SJSA1 (cell line): ENCODE measurements around the gene NIT1. TPM values are rescaled to one million over a fixed set of nuclear protein-coding genes. Genes with fewer than 3 reads are reported as not detected.

Experiments
- DNase-seq, 2 experiments: peaks; one replicate each; pipeline ENCODE4 v3.0.0-alpha.2; 2015 to 2020; ENCODE audit warnings: low spot score in 2 of 2, low read depth in 1 of 2
- H3K27ac ChIP-seq: fragments of 250-450 bp; sonication (Bioruptor Pico); 2 replicates; pipeline ENCODE4 v1.5.1; 2020; ENCODE audit warnings: mild to moderate bottlenecking, moderate library complexity
- H3K27me3 ChIP-seq: fragments of 250-450 bp; sonication (Bioruptor Pico); replicated peaks from 2 replicates; pipeline ENCODE4 v1.5.1; 2020; ENCODE audit warnings: mild to moderate bottlenecking, moderate library complexity
- H3K36me3 ChIP-seq: fragments of 250-450 bp; sonication (Bioruptor Pico); 2 replicates; pipeline ENCODE4 v1.5.1; 2020; ENCODE audit warnings: mild to moderate bottlenecking
- H3K4me1 ChIP-seq: fragments of 250-450 bp; sonication (Bioruptor Pico); replicated peaks from 2 replicates; pipeline ENCODE4 v1.6.1; 2021; ENCODE audit warnings: mild to moderate bottlenecking
- H3K4me3 ChIP-seq: fragments of 250-450 bp; sonication (Bioruptor Pico); 2 replicates; pipeline ENCODE4 v1.5.1; 2020; ENCODE audit warnings: mild to moderate bottlenecking
- H3K9me3 ChIP-seq: fragments of 250-450 bp; sonication (Bioruptor Pico); replicated peaks from 2 replicates; pipeline ENCODE4 v1.5.1; 2020; ENCODE audit warnings: mild to moderate bottlenecking
- total RNA-seq: library from RNA; depleted of rRNA; stranded (reverse); fragments of >200 nt; shearing (Covaris generic); gene quantifications from 2 replicates; pipeline ENCODE4 v1.2.3, GENCODE V29; 2014

The NIT1 gene
- total RNA-seq, 1 experiment from 2014 or later, result 19.6 TPM

GRCh38 chr1:161079436-161080110 lies 38.3 kb upstream of the NIT1 start:
- H3K4me1 ChIP-seq, result peaks cover 19% of the 10 kb centered on the region
- no peaks in the 10 kb centered on the region for H3K36me3 ChIP-seq
- no peak overlapping the region for H3K4me3 ChIP-seq
- H3K27ac ChIP-seq, result no peak overlapping the region
- H3K9me3 ChIP-seq, result no peaks in the 10 kb centered on the region
- no peak for DNase-seq
- H3K27me3 ChIP-seq, result no peaks in the 10 kb centered on the region

DNA sequence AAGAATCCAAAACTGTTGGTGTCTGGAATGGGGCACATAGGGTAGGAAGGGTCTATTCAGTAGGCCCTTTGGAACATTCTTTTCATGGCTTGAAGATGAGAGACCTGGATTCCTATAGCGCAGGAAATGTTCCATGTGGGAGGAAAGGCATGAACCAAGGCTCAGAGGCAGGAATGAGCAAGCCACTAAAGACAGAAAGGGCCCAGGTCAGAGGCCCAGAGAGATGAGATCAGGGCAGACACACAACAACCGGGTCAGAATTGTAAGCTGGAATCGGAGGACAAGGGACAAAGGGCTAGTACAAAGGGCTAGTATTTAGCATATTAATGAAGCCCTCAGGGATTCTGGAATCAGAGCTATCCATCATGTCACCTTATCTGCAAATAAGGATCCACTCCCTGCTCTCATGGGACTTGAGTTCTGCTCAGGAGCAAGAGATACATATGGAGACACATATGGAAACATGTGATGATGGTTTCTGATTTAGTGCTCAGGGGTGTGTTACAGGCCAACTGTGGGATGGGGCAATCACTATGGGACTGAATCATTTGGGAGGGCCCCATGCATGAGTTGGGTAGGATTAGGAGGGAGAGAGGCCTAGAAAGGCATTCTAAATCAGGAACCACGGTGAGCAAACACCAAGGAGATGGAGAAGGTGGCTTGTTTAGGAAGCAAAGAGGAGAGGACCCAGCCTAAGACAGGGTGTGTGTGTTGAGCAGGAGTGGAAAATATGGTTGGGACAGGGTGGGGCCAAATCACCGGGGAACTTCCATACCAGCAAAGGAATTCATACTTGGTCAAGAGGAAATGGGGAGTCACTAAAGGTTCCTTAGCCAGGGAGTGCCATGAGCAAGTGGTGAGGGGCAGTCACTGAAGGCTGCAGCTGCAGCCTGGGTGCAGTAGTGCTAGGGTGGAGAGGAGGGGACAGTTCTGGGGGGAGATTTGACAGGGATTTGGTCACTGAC lies 37.2 kb upstream of the NIT1 start:
- Histone ChIP-seq H3K27ac (no peak overlapping the region), H3K27me3 (no peaks in the 10 kb centered on the region), H3K4me3 (no peak overlapping the region), H3K36me3 (no peaks in the 10 kb centered on the region), H3K9me3 (no peaks in the 10 kb centered on the region), H3K4me1 (peaks cover 30% of the 10 kb centered on the region)
- DNase-seq, result no peak

DNA sequence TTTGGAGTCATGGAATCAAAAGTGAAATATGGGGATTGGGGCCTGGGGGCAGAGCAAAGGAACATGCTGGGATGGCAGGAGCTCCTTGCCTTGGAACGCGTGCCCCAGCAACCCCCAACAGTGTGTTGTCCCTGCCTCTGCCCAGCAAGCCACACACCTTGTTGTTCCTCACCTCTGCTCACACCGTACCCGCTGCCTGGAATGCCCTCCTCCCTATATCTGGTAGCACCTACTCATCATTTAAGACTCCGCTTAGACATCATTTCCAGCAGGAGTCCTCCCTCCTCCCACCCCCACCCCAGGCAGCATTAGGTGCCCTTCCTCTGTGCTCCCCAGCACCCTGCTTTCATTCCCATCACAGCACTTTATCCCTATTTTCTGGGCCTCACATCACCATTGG lies 36.4 kb upstream of the NIT1 start:
- Histone ChIP-seq H3K4me3 (no peak overlapping the region), H3K27ac (no peak overlapping the region), H3K9me3 (no peaks in the 10 kb centered on the region), H3K27me3 (no peaks in the 10 kb centered on the region), H3K36me3 (no peaks in the 10 kb centered on the region), H3K4me1 (peaks cover 36% of the 10 kb centered on the region)
- DNase-seq, result no peak

DNA sequence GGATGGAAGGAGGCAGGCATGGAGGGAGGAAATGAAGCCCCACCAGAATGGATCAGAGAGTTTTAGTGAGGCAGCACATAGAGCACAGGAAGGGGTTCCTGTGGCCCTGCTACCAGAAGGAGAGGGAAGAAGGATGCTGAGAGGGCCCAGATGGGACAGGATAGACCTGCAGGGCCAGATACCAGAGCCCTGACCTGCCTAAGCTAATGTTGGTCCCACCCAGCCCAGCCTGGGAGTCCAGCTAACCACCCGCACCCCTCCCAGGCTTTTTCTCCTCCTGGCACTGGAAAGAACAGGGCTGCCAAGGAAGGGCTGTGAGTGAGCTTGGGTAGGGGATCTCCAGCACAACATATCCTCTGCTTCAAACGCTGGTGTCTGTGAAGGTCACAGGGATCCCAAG lies 35.4 kb upstream of the NIT1 start:
- H3K9me3 ChIP-seq, result no peaks in the 10 kb centered on the region
- H3K4me1 ChIP-seq, result peaks cover 36% of the 10 kb centered on the region
- H3K27ac ChIP-seq, result no peak overlapping the region
- H3K4me3 ChIP-seq, result no peak overlapping the region
- no peak for DNase-seq
- H3K27me3 ChIP-seq, result no peaks in the 10 kb centered on the region
- no peaks in the 10 kb centered on the region for H3K36me3 ChIP-seq

GRCh38 chr1:161082996-161083747 lies 34.7 kb upstream of the NIT1 start:
- H3K36me3 ChIP-seq, result no peaks in the 10 kb centered on the region
- H3K4me1 ChIP-seq, result peaks cover 36% of the 10 kb centered on the region
- H3K27me3 ChIP-seq, result no peaks in the 10 kb centered on the region
- no peaks in the 10 kb centered on the region for H3K9me3 ChIP-seq
- peak; percentile 76 to 91 for DNase-seq
- no peak overlapping the region for H3K4me3 ChIP-seq
- 0 out of 2 replicates have a peak overlapping the region, but pooled peaks have one; percentile 5 for H3K27ac ChIP-seq

DNA sequence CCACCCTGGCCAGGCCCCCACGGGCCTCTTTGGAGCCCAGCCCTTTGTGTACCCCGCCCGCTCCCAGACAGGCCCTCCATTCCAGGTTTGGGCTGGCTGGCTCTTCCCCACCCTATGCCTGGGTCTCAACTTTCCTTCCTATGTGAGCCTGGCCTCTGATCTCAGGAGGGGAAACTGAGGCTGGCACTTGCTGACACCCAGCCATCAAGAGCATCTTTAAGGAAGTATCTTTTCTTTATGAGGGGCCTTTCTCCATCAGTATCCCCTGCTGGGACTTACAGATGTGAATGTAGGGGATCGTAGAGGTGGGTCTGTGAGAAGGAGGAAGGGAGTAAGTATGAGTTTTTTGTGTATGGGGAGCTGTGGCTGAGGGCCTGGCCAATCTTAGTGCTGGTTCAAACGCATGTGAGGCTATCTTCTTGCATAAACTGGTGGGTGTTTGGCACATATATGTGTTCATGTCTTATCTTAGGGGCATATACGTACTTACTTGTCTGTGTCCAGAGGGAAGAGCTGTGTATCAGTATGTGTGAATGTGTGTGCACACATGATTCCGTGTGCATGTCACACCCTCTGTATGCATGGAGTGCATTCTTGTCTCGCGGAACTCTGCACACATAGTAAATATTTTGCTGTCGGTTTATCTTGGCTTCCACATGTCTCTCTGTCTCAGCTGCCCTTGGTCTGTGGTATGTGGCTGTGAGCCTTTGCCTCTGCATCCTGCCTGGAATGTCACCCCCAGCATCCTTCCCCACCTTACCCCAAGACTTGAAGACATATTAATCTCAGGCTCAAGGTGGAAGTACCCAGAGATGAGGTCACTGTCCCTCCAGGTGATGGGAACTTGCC lies 33.9 kb upstream of the NIT1 start:
- Histone ChIP-seq H3K27me3 (no peaks in the 10 kb centered on the region), H3K4me3 (no peak overlapping the region), H3K9me3 (no peaks in the 10 kb centered on the region), H3K27ac (no peak overlapping the region), H3K36me3 (no peaks in the 10 kb centered on the region), H3K4me1 (peaks cover 36% of the 10 kb centered on the region)
- DNase-seq, result no peak

DNA sequence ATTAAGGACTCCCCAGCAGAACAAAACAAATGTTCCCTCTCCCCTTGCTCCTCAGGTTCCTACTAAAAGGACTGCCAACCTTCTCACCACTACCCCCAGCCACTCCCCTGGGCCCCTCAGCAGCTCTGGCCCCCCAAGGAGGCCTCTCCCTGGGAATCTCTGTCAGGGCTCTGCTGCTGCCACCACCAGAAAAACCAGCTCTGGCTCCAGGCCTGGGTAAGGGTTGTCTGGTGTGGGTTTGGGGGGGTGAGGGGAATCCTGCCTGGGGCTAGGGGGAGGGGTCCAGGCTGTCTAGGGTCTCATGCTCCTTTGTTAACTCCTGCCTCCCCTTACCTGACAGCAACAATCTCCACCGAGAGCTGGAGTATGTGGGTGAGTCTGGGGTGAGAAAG lies 33.3 kb upstream of the NIT1 start:
- H3K4me1 ChIP-seq, result peaks cover 36% of the 10 kb centered on the region
- H3K4me3 ChIP-seq, result no peak overlapping the region
- no peak for DNase-seq
- no peaks in the 10 kb centered on the region for H3K9me3 ChIP-seq
- no peaks in the 10 kb centered on the region for H3K36me3 ChIP-seq
- H3K27ac ChIP-seq, result no peak overlapping the region
- H3K27me3 ChIP-seq, result no peaks in the 10 kb centered on the region

GRCh38 chr1:161085165-161085564 lies 32.7 kb upstream of the NIT1 start:
- no peaks in the 10 kb centered on the region for H3K36me3 ChIP-seq
- no peak overlapping the region for H3K4me3 ChIP-seq
- no peaks in the 10 kb centered on the region for H3K9me3 ChIP-seq
- no peaks in the 10 kb centered on the region for H3K27me3 ChIP-seq
- DNase-seq, result peak; percentile 42 to 67
- H3K27ac ChIP-seq, result no peak overlapping the region
- peaks cover 36% of the 10 kb centered on the region for H3K4me1 ChIP-seq

GRCh38 chr1:161086457-161086856 lies 31.4 kb upstream of the NIT1 start:
- DNase-seq, result no peak
- no peak overlapping the region for H3K4me3 ChIP-seq
- no peaks in the 10 kb centered on the region for H3K9me3 ChIP-seq
- no peaks in the 10 kb centered on the region for H3K36me3 ChIP-seq
- H3K27ac ChIP-seq, result no peak overlapping the region
- peaks cover 36% of the 10 kb centered on the region for H3K4me1 ChIP-seq
- no peaks in the 10 kb centered on the region for H3K27me3 ChIP-seq

GRCh38 chr1:161088587-161089110 lies 29.3 kb upstream of the NIT1 start:
- H3K9me3 ChIP-seq, result no peaks in the 10 kb centered on the region

DNA sequence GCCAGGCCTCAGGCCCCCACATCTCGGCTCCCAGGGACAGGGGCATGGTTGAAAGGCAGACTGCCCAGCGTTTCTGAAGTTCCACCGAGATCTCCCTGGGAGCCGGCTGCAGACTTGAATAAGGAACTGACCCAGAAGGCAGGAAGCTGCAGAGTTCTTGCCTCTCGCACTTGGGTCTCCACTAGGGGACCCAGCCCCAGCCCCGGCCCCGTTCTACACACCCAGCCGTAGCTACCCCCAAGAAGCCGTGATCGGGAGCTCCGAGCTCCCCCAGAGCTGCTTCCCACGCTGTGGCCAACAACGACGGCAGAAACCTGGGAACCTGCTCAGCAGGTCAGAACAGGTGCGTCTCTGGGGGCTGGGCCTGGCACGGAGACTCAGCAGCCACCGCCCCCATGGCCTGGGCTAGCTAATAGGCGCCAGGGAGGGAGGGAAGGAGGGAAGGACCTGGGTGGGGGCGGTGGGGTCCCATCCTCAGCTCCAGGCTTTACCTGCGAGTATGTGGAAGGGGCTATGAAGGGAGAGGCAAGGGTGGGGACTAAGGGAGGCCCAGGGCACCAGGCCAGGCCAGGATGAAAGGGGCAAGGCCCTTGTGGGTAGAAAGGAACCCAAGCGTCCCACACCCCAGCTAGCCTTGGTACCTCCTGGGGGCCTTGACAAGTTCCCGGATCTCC lies 28.5 kb upstream of the NIT1 start, which contains the start of gene NECTIN4:
Gene NECTIN4 (minus strand): TSS at position 308 of the 674 bp plus-strand sequence. CDS start 262 bp downstream, at position 46.
- no peak within 1 kb of the TSS for H3K4me3 ChIP-seq
- H3K27ac ChIP-seq, result no peak within 1 kb of the TSS
- peaks cover 34% of the 10 kb centered on the region for H3K4me1 ChIP-seq
- no peak for DNase-seq
- no peaks in the 10 kb centered on the region for H3K27me3 ChIP-seq
- H3K36me3 ChIP-seq, result no peaks in the 10 kb centered on the region
- H3K9me3 ChIP-seq, result no peaks in the 10 kb centered on the region

More at GRCh38 chr1:161088587-161089110, 29.3 kb upstream of the NIT1 start:
- no peak overlapping the region for H3K27ac ChIP-seq
- no peak for DNase-seq
- H3K27me3 ChIP-seq, result no peaks in the 10 kb centered on the region
- peaks cover 41% of the 10 kb centered on the region for H3K4me1 ChIP-seq
- H3K4me3 ChIP-seq, result no peak overlapping the region
- no peaks in the 10 kb centered on the region for H3K36me3 ChIP-seq

GRCh38 chr1:161089938-161090337 lies 28.0 kb upstream of the NIT1 start:
- H3K4me3 ChIP-seq, result no peak overlapping the region
- H3K4me1 ChIP-seq, result peaks cover 28% of the 10 kb centered on the region
- no peaks in the 10 kb centered on the region for H3K9me3 ChIP-seq
- no peak overlapping the region for H3K27ac ChIP-seq
- DNase-seq, result no peak
- H3K36me3 ChIP-seq, result no peaks in the 10 kb centered on the region
- no peaks in the 10 kb centered on the region for H3K27me3 ChIP-seq
